K562 (cell line): Measurements from ENCODE around the gene PCAT6.

Source experiments
- POLR2A ChIP-seq: fragments of 450-650 bp; conservative IDR thresholded peaks from 2 replicates; pipeline ENCODE4 v1.6.1; 2016
- TCF7 ChIP-seq: sonication (generic); IDR thresholded peaks from 2 replicates; pipeline ENCODE4 v1.6.1; 2016; ENCODE audit warnings: antibody characterized with exemption, borderline replicate concordance
- TEAD4 ChIP-seq, 2 experiments: sonication (generic) in 1 of 2; formaldehyde crosslinking in 1 of 2; IDR thresholded peaks; 2 replicates each; pipeline versions ENCODE4 v1.6.1 to v1.8.0; 2012 to 2022; ENCODE audit warnings: borderline replicate concordance in 1 of 2, inconsistent platforms in 1 of 2, low read length in 1 of 2, mild to moderate bottlenecking in 1 of 2, missing genetic modification reagents in 1 of 2
- ZNF316 ChIP-seq: fragments of 450-650 bp; IDR thresholded peaks from 2 replicates; pipeline ENCODE4 v1.6.1; 2016

- TF ChIP-seq TEAD4 (IDR thresholded peaks at IDR 0.05; ENCODE audit: low read length), result no peak
- TF ChIP-seq TEAD4 (CRISPR knock-in tag; IDR thresholded peaks at IDR 0.05; ENCODE audit: borderline replicate concordance), result no peak
- no peak for TF ChIP-seq POLR2A
- TF ChIP-seq TCF7, result no peak
- TF ChIP-seq ZNF316, result no peak
Measured at GRCh38 chr1:202850593-202851362, 40.0 kb downstream of the PCAT6 start.
